Bronchial epithelial cell (primary cell): ENCODE measurements around the gene CNEP1R1. TPM values are rescaled to one million over a fixed set of nuclear protein-coding genes. Genes with fewer than 3 reads are reported as not detected.

Experiments used
- DNase-seq: peaks from one replicate; pipeline ENCODE4 v3.0.0-alpha.2; 2010; ENCODE audit warnings: low read depth
- FAIRE-seq: peaks from 2 replicates; lab custom pipeline; 2011; peaks lifted over from hg19 to GRCh38; lab: Jason Lieb, UNC
- H3K27me3 ChIP-seq: 2 replicates; pipeline ENCODE4 v1.5.1; 2011; ENCODE audit warnings: low read length; ENCODE audit not compliant: control insufficient read depth, insufficient read depth
- H3K36me3 ChIP-seq: 2 replicates; pipeline ENCODE4 v1.5.1; 2011; ENCODE audit warnings: low read length; ENCODE audit not compliant: control insufficient read depth, insufficient read depth
- H3K4me3 ChIP-seq: 2 replicates; pipeline ENCODE4 v1.5.1; 2011; ENCODE audit warnings: mild to moderate bottlenecking, low read depth, low read length, control low read depth
- total RNA-seq: library from RNA; depleted of rRNA; stranded (reverse); fragments of >200 nt; gene quantifications from 2 replicates; pipeline ENCODE4 v1.2.1, GENCODE V29; 2014
- TF ChIP-seq, protein P1 (sequence below): IDR thresholded peaks from 2 replicates; pipeline ENCODE4 v1.5.1; 2011; ENCODE audit warnings: mild to moderate bottlenecking, moderate library complexity, low read length, control low read depth, inconsistent platforms; ENCODE audit not compliant: insufficient read depth, severe bottlenecking

Gene CNEP1R1
- total RNA-seq, 1 donor from 2014 or later, result 23.7 TPM

DNA sequence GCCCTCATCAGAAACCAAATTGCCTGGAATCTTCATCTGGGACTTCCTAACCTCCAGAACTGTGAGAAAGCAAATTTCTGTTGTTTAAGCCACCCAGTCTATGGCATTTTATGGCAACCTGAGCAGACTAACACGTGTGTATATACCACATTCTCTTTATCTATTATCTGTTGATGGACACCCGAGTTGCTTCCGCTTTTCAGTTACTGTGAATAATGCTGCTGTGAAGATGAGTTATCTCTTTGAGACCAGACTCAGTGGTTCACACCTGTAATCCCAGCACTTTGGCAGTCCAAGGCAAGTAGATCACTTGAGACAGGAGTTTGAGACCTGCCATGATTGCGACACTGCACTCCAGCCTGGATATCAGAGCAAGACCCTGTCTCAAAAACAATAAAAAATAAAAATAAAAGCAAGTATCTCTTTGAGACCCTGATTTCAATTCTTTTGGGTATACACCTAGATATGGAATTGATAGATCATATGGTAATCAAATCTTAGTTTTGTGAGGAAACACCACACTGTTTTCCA lies 27.2 kb upstream of the CNEP1R1 start:
- FAIRE-seq (no peak), DNase-seq (no peak)
- Histone ChIP-seq H3K27me3 (no peaks in the 10 kb centered on the region), H3K36me3 (no peaks in the 10 kb centered on the region), H3K4me3 (no peak overlapping the region)
- TF ChIP-seq, protein P1, sequence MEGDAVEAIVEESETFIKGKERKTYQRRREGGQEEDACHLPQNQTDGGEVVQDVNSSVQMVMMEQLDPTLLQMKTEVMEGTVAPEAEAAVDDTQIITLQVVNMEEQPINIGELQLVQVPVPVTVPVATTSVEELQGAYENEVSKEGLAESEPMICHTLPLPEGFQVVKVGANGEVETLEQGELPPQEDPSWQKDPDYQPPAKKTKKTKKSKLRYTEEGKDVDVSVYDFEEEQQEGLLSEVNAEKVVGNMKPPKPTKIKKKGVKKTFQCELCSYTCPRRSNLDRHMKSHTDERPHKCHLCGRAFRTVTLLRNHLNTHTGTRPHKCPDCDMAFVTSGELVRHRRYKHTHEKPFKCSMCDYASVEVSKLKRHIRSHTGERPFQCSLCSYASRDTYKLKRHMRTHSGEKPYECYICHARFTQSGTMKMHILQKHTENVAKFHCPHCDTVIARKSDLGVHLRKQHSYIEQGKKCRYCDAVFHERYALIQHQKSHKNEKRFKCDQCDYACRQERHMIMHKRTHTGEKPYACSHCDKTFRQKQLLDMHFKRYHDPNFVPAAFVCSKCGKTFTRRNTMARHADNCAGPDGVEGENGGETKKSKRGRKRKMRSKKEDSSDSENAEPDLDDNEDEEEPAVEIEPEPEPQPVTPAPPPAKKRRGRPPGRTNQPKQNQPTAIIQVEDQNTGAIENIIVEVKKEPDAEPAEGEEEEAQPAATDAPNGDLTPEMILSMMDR, result no peak

DNA sequence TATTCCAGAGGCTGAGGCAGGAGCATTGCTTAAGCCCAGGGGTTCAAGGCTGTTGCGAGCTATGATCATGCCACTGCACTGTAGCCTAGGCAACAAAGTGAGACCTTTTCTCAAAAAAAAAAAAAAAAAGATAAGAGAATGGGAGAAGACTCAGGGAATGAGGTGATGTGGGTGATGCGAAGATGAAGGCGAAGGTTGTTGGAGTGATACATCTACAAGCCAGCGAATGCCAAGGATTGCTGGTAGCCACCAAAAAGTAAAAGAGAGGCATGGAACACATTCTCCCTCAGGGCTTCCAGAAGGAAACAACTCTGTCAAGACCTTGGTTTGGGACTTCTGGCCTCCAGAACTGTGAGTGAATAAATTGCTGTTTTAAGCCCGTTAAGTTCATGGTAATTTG lies 26.0 kb upstream of the CNEP1R1 start:
- Histone ChIP-seq H3K4me3 (no peak overlapping the region), H3K27me3 (no peaks in the 10 kb centered on the region), H3K36me3 (no peaks in the 10 kb centered on the region)
- FAIRE-seq (no peak), DNase-seq (no peak)
- TF ChIP-seq, protein P1, result no peak

DNA sequence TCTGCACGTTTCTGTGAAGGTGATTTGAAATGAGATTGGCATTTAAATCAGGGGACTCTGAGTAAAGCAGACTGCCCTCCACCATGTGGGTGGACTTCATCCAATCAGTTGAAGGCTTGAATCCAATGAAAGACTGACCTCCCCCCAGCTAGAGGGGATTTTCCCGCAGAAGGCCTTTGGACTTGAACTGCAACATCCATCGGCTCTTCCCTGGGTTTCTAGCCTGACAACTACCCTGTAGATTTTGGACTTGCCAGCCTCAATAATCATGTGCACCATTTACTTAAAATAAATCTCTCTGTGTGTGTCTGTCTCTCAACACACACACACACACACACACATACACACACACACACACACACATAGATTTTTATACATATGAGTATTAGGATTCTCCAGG lies 23.9 kb upstream of the CNEP1R1 start:
- FAIRE-seq, result no peak

DNA sequence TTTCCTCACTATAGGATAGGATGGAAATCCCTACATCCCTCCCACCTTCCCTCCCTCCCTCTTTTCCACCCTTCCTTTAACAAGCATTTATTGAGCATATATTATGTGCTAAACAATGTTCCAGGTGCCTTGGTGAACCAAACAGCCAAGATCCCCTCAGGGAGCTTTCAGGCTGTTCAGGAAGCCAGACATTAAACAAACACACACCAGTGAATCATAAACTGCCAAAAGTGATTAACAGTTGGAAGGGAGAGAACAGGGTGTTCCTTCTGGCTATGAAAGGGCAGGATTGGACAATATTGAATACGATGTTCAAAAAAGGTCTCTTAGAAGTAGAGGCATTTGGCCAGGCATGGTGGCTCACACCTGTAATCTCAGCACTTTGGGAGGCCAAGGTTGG lies 22.8 kb upstream of the CNEP1R1 start:
- Histone ChIP-seq H3K27me3 (no peaks in the 10 kb centered on the region), H3K36me3 (no peaks in the 10 kb centered on the region), H3K4me3 (no peak overlapping the region)
- FAIRE-seq, result no peak
- TF ChIP-seq, protein P1, result no peak
- DNase-seq, result peak; percentile 50

More for the DNA sequence above, 23.9 kb upstream of the CNEP1R1 start:
- no peak overlapping the region for H3K4me3 ChIP-seq
- H3K27me3 ChIP-seq, result no peaks in the 10 kb centered on the region
- no peak for DNase-seq
- TF ChIP-seq, protein P1, result no peak
- H3K36me3 ChIP-seq, result no peaks in the 10 kb centered on the region

DNA sequence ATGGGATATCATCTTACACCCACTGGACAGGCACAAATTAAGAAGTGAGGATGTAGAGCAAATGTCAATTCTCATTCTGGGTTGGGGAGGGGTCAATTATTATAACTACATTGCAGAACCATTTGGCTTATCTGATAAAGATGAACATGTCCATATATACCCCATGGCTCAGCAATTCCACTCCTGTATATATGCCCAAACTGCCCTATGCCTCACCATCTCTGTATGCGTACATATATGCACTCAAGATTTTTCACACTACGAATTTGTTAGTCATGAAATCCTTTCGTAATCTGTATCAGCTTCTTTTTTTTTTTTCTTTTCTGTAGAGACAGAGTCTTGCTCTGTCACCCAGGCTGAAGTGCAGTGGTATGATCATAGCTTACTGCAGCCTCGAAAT lies 20.8 kb upstream of the CNEP1R1 start:
- no peak for DNase-seq
- FAIRE-seq, result no peak
- Histone ChIP-seq H3K4me3 (no peak overlapping the region), H3K27me3 (no peaks in the 10 kb centered on the region), H3K36me3 (no peaks in the 10 kb centered on the region)
- TF ChIP-seq, protein P1, result no peak

DNA sequence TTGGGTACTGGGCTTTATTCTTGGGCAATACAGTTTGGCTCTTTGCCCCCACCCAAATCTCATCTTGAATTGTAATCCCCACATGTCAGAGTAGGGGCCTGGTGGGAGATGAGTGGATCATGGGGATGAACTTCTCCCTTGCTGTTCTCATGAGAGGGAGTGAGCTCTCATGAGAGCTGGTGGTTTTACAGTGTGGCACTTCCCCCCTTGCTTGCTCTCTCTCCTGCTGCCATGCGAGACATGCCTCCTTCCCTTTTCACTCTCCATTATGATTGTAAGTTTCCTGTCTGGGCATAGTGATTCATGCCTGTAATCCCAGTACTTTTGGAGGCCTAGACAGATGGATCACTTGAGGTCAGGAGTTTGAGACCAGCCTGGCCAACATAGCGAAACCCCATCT lies 18.1 kb upstream of the CNEP1R1 start:
- Histone ChIP-seq H3K27me3 (no peaks in the 10 kb centered on the region), H3K4me3 (no peak overlapping the region), H3K36me3 (no peaks in the 10 kb centered on the region)
- TF ChIP-seq, protein P1, result no peak
- no peak for FAIRE-seq
- no peak for DNase-seq
